Right atrium auricular region (tissue), 2 donors: Measurements from ENCODE around the gene CACFD1. TPM values are rescaled to one million over a fixed set of nuclear protein-coding genes. Genes with fewer than 3 reads are reported as not detected.

Experiments
- DNase-seq: peaks from one replicate; pipeline ENCODE4 v3.0.0-alpha.2; 2019; ENCODE audit warnings: low spot score
- H3K27ac ChIP-seq, 2 donors: fragments of 200-600 bp; sonication (generic); 1 replicate in 1 of 2; 2 replicates in 1 of 2; pipeline ENCODE4 v1.5.1; 2016 to 2019
- H3K27me3 ChIP-seq, 2 donors: fragments of 200-600 bp; sonication (generic); one replicate each; pipeline versions ENCODE4 v1.5.1 to v1.6.0; 2017 to 2019
- H3K36me3 ChIP-seq: fragments of 200-600 bp; sonication (generic); one replicate; pipeline ENCODE4 v1.5.1; 2016
- H3K4me1 ChIP-seq, 2 donors: fragments of 200-600 bp; sonication (generic); one replicate each; pipeline versions ENCODE4 v1.5.1 to v1.6.0; 2017 to 2019
- H3K4me3 ChIP-seq, 2 donors: fragments of 200-600 bp; sonication (generic); 1 replicate in 1 of 2; 2 replicates in 1 of 2; pipeline ENCODE4 v1.5.1; 2017 to 2019; ENCODE audit warnings: mild to moderate bottlenecking in 1 of 2, moderate library complexity in 1 of 2
- H3K9me3 ChIP-seq, 2 donors: fragments of 200-600 bp; sonication (generic); one replicate each; pipeline ENCODE4 v1.5.1; 2019
- CTCF ChIP-seq, 2 donors: fragments of 200-600 bp; sonication (generic); IDR thresholded peaks; one replicate each; pipeline ENCODE4 v1.5.1; 2019; ENCODE audit warnings: antibody characterized with exemption in 2 of 2
- total RNA-seq, 2 donors: library from RNA; depleted of rRNA; stranded (reverse); fragments of >200 nt; gene quantifications; one replicate each; pipeline ENCODE4 v1.1.0, GENCODE V29; 2016

Gene CACFD1
- total RNA-seq, 2 donors from 2014 or later, result 11.9 to 12.4 TPM

- Histone ChIP-seq H3K9me3 (no peaks in the 10 kb centered on the region), H3K4me1 (peaks cover 0 to 20% of the 10 kb centered on the region in 2 donors), H3K36me3 (peaks cover 9% of the 10 kb centered on the region), H3K27me3 (no peaks in the 10 kb centered on the region), H3K4me3 (peak within 1 kb of the TSS; percentile 57 to 60), H3K27ac (peak within 1 kb of the TSS; percentile 64 to 76)
- peak; percentile 89 for DNase-seq
- TF ChIP-seq CTCF (IDR thresholded peaks at IDR 0.05), result no peak
Observed at GRCh38 chr9:133478851-133479711, 19.3 kb downstream of the CACFD1 start, which contains the start of gene SLC2A6. Gene SLC2A6, minus strand, starts transcription at chr9:133479099. Its CDS starts 40 bp downstream, at chr9:133479059.

GRCh38 chr9:133483611-133484010 lies 23.8 kb downstream of the CACFD1 start:
- Histone ChIP-seq H3K36me3 (no peaks in the 10 kb centered on the region), H3K9me3 (no peaks in the 10 kb centered on the region), H3K4me1 (peaks cover 0 to 11% of the 10 kb centered on the region in 2 donors), H3K27ac (no peak overlapping the region), H3K4me3 (no peak overlapping the region), H3K27me3 (no peaks in the 10 kb centered on the region)
- no peak for TF ChIP-seq CTCF (IDR thresholded peaks at IDR 0.05)
- DNase-seq, result no peak

- Histone ChIP-seq H3K36me3 (no peaks in the 10 kb centered on the region), H3K27me3 (no peaks in the 10 kb centered on the region), H3K4me1 (peaks cover 0 to under 1% of the 10 kb centered on the region in 2 donors), H3K9me3 (no peaks in the 10 kb centered on the region), H3K4me3 (no peak overlapping the region), H3K27ac (no peak overlapping the region)
- DNase-seq, result no peak
- no peak for TF ChIP-seq CTCF (IDR thresholded peaks at IDR 0.05)
Observed at GRCh38 chr9:133484671-133485437, 25.1 kb downstream of the CACFD1 start.

GRCh38 chr9:133485531-133486260 lies 25.9 kb downstream of the CACFD1 start:
- Histone ChIP-seq H3K9me3 (no peaks in the 10 kb centered on the region), H3K27ac (no peak overlapping the region), H3K4me3 (no peak overlapping the region), H3K36me3 (no peaks in the 10 kb centered on the region), H3K4me1 (no peaks in the 10 kb centered on the region), H3K27me3 (no peaks in the 10 kb centered on the region)
- no peak for DNase-seq
- no peak for TF ChIP-seq CTCF (IDR thresholded peaks at IDR 0.05)

- H3K27me3 ChIP-seq, result no peaks in the 10 kb centered on the region
- DNase-seq, result no peak
- no peak overlapping the region for H3K4me3 ChIP-seq
- no peaks in the 10 kb centered on the region for H3K36me3 ChIP-seq
- peaks cover 0 to 8% of the 10 kb centered on the region in 2 donors for H3K4me1 ChIP-seq
- no peak for TF ChIP-seq CTCF (IDR thresholded peaks at IDR 0.05)
- H3K27ac ChIP-seq, result no peak overlapping the region
- H3K9me3 ChIP-seq, result no peaks in the 10 kb centered on the region
Observed at GRCh38 chr9:133487331-133487725, 27.6 kb downstream of the CACFD1 start.
